ENCODE measurements around the gene PPA1.
A peak's percentile ranks its signal among the peaks of the same experiment; 100 is the strongest.

The PPA1 gene

GRCh38 chr10:70271996-70272924 lies 39.0 kb upstream of the PPA1 start:
- TF ChIP-seq CTCF (IDR thresholded peaks at IDR 0.05; ENCODE audit: control insufficient read depth, insufficient read depth, low read depth, low read length, missing control alignments), result no peak
- no peak for DNase-seq (ENCODE audit: low read depth)
- H3K4me3 ChIP-seq (ENCODE audit: control insufficient read depth, low read depth, low read length), result no peak overlapping the region

GRCh38 chr10:70270952-70271351 lies 37.7 kb upstream of the PPA1 start:
- no peak for DNase-seq (ENCODE audit: low read depth)
- no peak for TF ChIP-seq CTCF (IDR thresholded peaks at IDR 0.05; ENCODE audit: control insufficient read depth, insufficient read depth, low read depth, low read length, missing control alignments)
- H3K4me3 ChIP-seq (ENCODE audit: control insufficient read depth, low read depth, low read length), result no peak overlapping the region

- no peak for TF ChIP-seq CTCF (IDR thresholded peaks at IDR 0.05; ENCODE audit: control insufficient read depth, insufficient read depth, low read depth, low read length, missing control alignments)
- no peak overlapping the region for H3K4me3 ChIP-seq (ENCODE audit: control insufficient read depth, low read depth, low read length)
- no peak for DNase-seq (ENCODE audit: low read depth)
Observed at GRCh38 chr10:70269741-70270140, 36.5 kb upstream of the PPA1 start.

- no peak for TF ChIP-seq CTCF (IDR thresholded peaks at IDR 0.05; ENCODE audit: control insufficient read depth, insufficient read depth, low read depth, low read length, missing control alignments)
- no peak for DNase-seq (ENCODE audit: low read depth)
- H3K4me3 ChIP-seq (ENCODE audit: control insufficient read depth, low read depth, low read length), result no peak overlapping the region
Observed at GRCh38 chr10:70268376-70268775, 35.1 kb upstream of the PPA1 start.

GRCh38 chr10:70267161-70267933 lies 34.1 kb upstream of the PPA1 start:
- no peak overlapping the region for H3K4me3 ChIP-seq (ENCODE audit: control insufficient read depth, low read depth, low read length)
- peak; percentile 11 for TF ChIP-seq CTCF (IDR thresholded peaks at IDR 0.05; ENCODE audit: control insufficient read depth, insufficient read depth, low read depth, low read length, missing control alignments)
- DNase-seq (ENCODE audit: low read depth), result peak; percentile 89

GRCh38 chr10:70266701-70267100 lies 33.5 kb upstream of the PPA1 start:
- no peak for DNase-seq (ENCODE audit: low read depth)
- no peak for TF ChIP-seq CTCF (IDR thresholded peaks at IDR 0.05; ENCODE audit: control insufficient read depth, insufficient read depth, low read depth, low read length, missing control alignments)
- H3K4me3 ChIP-seq (ENCODE audit: control insufficient read depth, low read depth, low read length), result no peak overlapping the region
